Measurements from ENCODE around the gene TRPV4. TPM values are rescaled to one million over a fixed set of nuclear protein-coding genes. Genes with fewer than 3 reads are reported as not detected.

The TRPV4 gene
- total and polyA plus RNA-seq, 9 of the 15 experiments (the other 6 are each of a cell fraction or from before 2014, with no cell fraction given): 0.13 TPM; not detected in 8

GRCh38 chr12:109739747-109740693 lies 93.2 kb downstream of the TRPV4 start (continued):
- no peak for TF ChIP-seq RERE (CRISPR knock-in tag; IDR thresholded peaks at IDR 0.05; ENCODE audit: borderline replicate concordance)
- TF ChIP-seq STAT5B (CRISPR knock-in tag; IDR thresholded peaks at IDR 0.05): no peak
- TF ChIP-seq E2F5 (CRISPR knock-in tag; IDR thresholded peaks at IDR 0.05): no peak
- TF ChIP-seq ZBTB26 (CRISPR knock-in tag; IDR thresholded peaks at IDR 0.05): no peak
- TF ChIP-seq YBX1 (IDR thresholded peaks at IDR 0.05): no peak
- TF ChIP-seq HLTF (IDR thresholded peaks at IDR 0.05): no peak
- TF ChIP-seq PURB (CRISPR knock-in tag; IDR thresholded peaks at IDR 0.05; ENCODE audit: low read depth): no peak
- peak; percentile 83 for TF ChIP-seq CBFA2T2 (conservative IDR thresholded peaks at IDR 0.05)
- no peak for TF ChIP-seq GTF2F1 (IDR thresholded peaks at IDR 0.05; ENCODE audit: low read depth, low read length)
- TF ChIP-seq MECOM (CRISPR knock-in tag; IDR thresholded peaks at IDR 0.05): no peak
- no peak for TF ChIP-seq NEUROD1 (IDR thresholded peaks at IDR 0.05; ENCODE audit: borderline replicate concordance, low read depth, low read length, partially characterized antibody)
- TF ChIP-seq NFIC (IDR thresholded peaks at IDR 0.05): peak; percentile 72
- no peak for TF ChIP-seq CHD2 (IDR thresholded peaks at IDR 0.05; ENCODE audit: low read depth, low read length)
- TF ChIP-seq DPF2 (IDR thresholded peaks at IDR 0.05): peak; percentile 37; the same call in 1 of the 2 replicates
- no peak for TF ChIP-seq PHTF2 (CRISPR knock-in tag; IDR thresholded peaks at IDR 0.05)
- TF ChIP-seq ZNF707 (CRISPR knock-in tag; conservative IDR thresholded peaks at IDR 0.05): no peak
- no peak for TF ChIP-seq ZNF717 (CRISPR knock-in tag; IDR thresholded peaks at IDR 0.05)
- TF ChIP-seq TEAD2 (tag; IDR thresholded peaks at IDR 0.05): no peak
- no peak for TF ChIP-seq KDM2B (CRISPR knock-in tag; IDR thresholded peaks at IDR 0.05)
- no peak for TF ChIP-seq USF1 (CRISPR knock-in tag; IDR thresholded peaks at IDR 0.05)
- no peak for TF ChIP-seq SP1 (CRISPR knock-in tag; IDR thresholded peaks at IDR 0.05)
- no peak for TF ChIP-seq DACH1 (IDR thresholded peaks at IDR 0.05; ENCODE audit: partially characterized antibody)
- TF ChIP-seq RHOXF2B (CRISPR knock-in tag; conservative IDR thresholded peaks at IDR 0.05): no peak
